ENCODE data around the gene ACSF3.

GRCh38 chr16:89179148-89179484 lies 85.5 kb downstream of the ACSF3 start:
- TF ChIP-seq EZH2 (IDR thresholded peaks at IDR 0.05; ENCODE audit: borderline replicate concordance) (no peak), CTCF (IDR thresholded peaks at IDR 0.05; ENCODE audit: poor library complexity) (no peak)

Measured in hepatocyte (in vitro differentiated cells).